Type B pancreatic cell (in vitro differentiated cells): ENCODE measurements around the gene SFT2D2. TPM values are rescaled to one million over a fixed set of nuclear protein-coding genes. Genes with fewer than 3 reads are reported as not detected.
A peak's percentile ranks its signal among the peaks of the same experiment; 100 is the strongest.

Source experiments
- DNase-seq: peaks from one replicate; pipeline ENCODE4 v3.0.0; 2021; ENCODE audit warnings: mixed read lengths; ENCODE audit not compliant: unreplicated experiment; ENCODE audit errors: extremely low spot score
- H3K27ac Mint-ChIP-seq: 2 replicates; pipeline ENCODE4 v1.8.0; 2021; ENCODE audit warnings: mild to moderate bottlenecking, mixed read lengths
- H3K27me3 Mint-ChIP-seq: 2 replicates; pipeline ENCODE4 v1.8.0; 2021; ENCODE audit warnings: mixed read lengths
- H3K36me3 Mint-ChIP-seq: 2 replicates; pipeline ENCODE4 v1.8.0; 2021; ENCODE audit warnings: mixed read lengths
- H3K4me1 Mint-ChIP-seq: one replicate; pipeline ENCODE4 v1.8.0; 2021; ENCODE audit warnings: mixed read lengths; ENCODE audit not compliant: unreplicated experiment
- H3K4me3 Mint-ChIP-seq: 2 replicates; pipeline ENCODE4 v1.8.0; 2021; ENCODE audit warnings: mild to moderate bottlenecking, mixed read lengths
- H3K9me3 Mint-ChIP-seq: 2 replicates; pipeline ENCODE4 v1.8.0; 2021; ENCODE audit warnings: mixed read lengths
- total RNA-seq: library from RNA; stranded (reverse); gene quantifications from 2 replicates; pipeline ENCODE4 v1.2.1, GENCODE V29; 2021; ENCODE audit warnings: low replicate concordance
- TF ChIP-seq, protein P1 (sequence below): fragments of 200-600 bp; sonication (generic); conservative IDR thresholded peaks from 2 replicates; pipeline ENCODE4 v1.5.0; 2021; ENCODE audit warnings: antibody characterized with exemption, mild to moderate bottlenecking

The SFT2D2 gene
- total RNA-seq, 1 donor from 2014 or later: 52.1 TPM

DNA sequence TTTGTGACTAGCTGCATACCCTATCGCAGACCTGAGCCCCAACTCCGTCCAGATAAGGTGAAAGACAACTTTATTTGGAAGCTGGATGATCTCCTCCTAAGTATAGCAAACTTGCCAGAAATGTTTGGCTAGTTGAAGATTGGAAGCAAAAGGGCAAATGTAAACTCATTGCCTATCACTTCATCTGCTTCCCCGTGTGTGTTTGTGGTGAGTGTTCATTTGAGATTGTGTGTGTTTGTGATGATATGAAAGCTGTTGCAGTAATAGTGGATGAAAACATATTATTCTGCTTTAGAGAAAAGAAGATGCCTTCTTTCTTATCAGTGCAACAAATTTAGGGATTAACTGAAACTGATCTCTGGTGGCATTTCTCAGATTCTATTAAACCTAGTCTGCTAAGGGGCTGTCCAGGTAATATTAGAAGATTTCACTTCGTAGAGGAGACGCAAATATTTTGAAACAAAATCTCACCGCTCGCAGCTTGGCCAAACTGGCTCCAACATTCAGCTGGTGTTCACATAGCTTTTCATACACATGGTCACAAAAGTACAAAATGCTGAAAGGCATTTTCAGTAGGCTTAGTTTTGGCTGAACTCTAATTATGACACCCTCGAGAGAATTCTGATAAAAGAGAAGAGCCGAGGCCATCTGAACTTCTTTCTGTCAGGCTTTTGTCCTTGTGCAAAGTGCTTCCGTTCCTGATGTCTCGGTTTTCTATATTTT is 56.0 kb downstream of the SFT2D2 start:
- Mint-ChIP-seq H3K27ac (no peak overlapping the region), H3K36me3 (no peaks in the 10 kb centered on the region), H3K27me3 (no peaks in the 10 kb centered on the region), H3K4me1 (peaks cover 9% of the 10 kb centered on the region), H3K4me3 (no peak overlapping the region), H3K9me3 (peaks cover 8% of the 10 kb centered on the region)
- DNase-seq: no peak
- TF ChIP-seq, protein P1, sequence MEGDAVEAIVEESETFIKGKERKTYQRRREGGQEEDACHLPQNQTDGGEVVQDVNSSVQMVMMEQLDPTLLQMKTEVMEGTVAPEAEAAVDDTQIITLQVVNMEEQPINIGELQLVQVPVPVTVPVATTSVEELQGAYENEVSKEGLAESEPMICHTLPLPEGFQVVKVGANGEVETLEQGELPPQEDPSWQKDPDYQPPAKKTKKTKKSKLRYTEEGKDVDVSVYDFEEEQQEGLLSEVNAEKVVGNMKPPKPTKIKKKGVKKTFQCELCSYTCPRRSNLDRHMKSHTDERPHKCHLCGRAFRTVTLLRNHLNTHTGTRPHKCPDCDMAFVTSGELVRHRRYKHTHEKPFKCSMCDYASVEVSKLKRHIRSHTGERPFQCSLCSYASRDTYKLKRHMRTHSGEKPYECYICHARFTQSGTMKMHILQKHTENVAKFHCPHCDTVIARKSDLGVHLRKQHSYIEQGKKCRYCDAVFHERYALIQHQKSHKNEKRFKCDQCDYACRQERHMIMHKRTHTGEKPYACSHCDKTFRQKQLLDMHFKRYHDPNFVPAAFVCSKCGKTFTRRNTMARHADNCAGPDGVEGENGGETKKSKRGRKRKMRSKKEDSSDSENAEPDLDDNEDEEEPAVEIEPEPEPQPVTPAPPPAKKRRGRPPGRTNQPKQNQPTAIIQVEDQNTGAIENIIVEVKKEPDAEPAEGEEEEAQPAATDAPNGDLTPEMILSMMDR: no peak

DNA sequence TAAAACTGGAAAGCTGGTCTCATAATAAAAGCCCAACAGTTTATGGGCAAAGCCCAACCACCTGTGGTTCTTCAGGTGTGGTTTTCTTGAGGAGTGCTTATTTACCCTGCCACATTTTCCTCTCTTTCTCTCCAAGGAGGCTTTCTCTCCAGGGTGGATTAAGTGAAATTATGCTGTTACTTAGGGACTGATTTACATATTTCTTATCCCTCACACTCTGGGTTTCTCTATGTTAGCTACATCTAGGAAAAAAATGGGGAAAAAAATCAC is 59.7 kb downstream of the SFT2D2 start:
- H3K27ac Mint-ChIP-seq: peak overlapping the region; percentile 8
- no peaks in the 10 kb centered on the region for H3K36me3 Mint-ChIP-seq

DNA sequence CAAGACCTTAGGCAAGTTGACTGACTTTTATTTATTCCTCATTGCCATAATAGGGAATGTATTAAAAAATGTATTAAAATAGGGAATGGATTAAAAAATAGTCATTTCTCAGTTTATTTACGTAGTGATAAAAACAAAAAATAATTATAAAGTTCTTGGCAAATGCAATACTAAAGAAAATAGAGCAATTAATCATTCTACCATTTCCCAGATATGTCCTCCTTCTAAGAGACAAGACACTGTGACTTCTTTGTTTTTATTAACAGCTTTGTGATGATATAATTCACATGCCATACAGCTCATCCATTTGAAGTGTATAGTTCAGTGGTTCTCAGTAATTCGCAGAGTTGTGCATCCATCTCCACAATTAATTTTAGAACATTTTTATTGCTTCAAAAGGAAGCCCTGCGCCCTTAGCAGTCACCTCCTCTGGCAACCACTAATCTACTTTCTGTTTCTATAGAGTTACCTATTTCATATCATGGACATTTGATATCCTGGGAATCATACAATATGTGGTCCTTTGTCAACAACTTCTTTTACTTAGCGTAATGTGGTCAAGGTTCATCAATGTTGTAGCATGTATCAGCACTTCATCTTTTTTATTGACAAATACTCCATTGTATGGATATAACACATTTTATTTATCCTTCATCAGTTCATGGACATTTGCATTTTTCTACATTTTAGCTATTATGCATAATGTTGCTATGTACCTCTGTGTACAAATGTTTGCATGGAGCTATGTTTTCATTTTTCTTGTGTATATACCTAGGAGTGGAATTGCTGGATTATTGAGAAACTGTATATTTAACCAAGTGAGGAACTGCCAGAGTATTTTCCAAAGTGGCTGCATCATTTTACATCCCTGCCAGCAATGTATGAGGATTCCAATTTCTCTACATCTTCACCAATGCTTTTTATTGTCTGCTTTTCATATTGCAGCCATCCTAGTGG is 60.4 kb downstream of the SFT2D2 start:
- Mint-ChIP-seq H3K27me3 (no peaks in the 10 kb centered on the region), H3K27ac (no peak overlapping the region), H3K36me3 (no peaks in the 10 kb centered on the region), H3K9me3 (no peaks in the 10 kb centered on the region), H3K4me1 (peaks cover 12% of the 10 kb centered on the region), H3K4me3 (no peak overlapping the region)
- DNase-seq: no peak
- TF ChIP-seq, protein P1: no peak

More for the DNA sequence above, 59.7 kb downstream of the SFT2D2 start:
- DNase-seq: no peak
- Mint-ChIP-seq H3K4me1 (peaks cover 12% of the 10 kb centered on the region), H3K4me3 (no peak overlapping the region), H3K27me3 (no peaks in the 10 kb centered on the region), H3K9me3 (no peaks in the 10 kb centered on the region)
- TF ChIP-seq, protein P1: no peak

DNA sequence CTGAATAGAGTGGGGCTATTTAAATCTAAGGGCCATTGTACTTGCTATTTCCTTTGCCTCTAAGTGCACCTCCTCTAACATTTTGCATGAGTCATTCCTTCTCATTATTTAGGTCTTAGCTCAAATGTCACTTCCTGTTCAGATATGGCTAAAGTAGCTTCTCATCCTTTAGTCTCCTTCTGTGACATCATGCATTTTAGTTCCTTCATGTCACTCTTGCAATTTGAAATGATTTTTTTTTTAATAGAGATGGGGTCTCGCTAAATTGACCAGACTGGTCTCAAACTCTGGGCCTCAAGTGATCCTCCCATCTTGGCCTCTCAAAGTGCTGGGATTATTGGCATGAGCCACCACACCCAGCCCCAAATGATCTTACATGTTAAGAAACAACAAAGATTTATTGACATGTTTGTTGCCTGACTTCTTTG is 61.4 kb downstream of the SFT2D2 start:
- Mint-ChIP-seq H3K4me3 (no peak overlapping the region), H3K27ac (no peak overlapping the region), H3K9me3 (no peaks in the 10 kb centered on the region), H3K27me3 (no peaks in the 10 kb centered on the region), H3K4me1 (peaks cover 12% of the 10 kb centered on the region), H3K36me3 (no peaks in the 10 kb centered on the region)
- TF ChIP-seq, protein P1: no peak
- no peak for DNase-seq

DNA sequence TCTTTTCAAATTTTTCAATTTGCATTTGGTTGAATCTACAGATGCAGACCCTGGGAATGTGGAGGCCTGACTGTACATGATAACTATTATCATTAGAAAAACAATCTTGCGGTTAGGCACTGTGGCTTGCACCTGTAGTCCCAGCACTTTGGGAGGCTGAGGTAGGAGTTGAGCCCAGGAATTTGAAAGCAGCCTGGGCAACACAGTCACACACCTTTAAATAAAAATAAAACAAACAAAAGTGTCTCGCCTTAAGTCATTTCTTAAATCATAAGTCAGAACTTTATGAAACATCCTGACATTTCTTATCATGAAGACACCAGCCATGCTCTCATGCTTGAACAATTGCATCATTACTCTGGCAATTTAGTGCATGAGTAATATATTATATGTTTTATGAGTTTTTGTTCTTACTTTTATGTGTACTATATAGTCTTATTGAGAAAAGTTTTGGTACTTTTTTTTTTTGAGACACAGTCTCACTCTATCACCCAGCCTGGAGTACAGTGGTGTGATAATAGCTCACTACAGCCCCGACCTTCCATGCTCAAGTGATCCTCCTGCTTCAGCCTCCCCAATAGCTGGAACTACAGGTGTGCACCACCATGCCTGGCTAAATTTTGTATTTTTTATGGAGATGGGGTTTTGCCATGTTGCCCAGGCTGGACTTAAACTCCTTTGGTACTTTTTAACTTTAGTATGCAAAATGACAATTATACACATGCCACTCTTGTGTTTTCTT is 62.7 kb downstream of the SFT2D2 start:
- H3K27me3 Mint-ChIP-seq: no peaks in the 10 kb centered on the region
- no peaks in the 10 kb centered on the region for H3K36me3 Mint-ChIP-seq
- H3K4me1 Mint-ChIP-seq: peaks cover 12% of the 10 kb centered on the region
- TF ChIP-seq, protein P1: no peak
- DNase-seq: no peak
- no peaks in the 10 kb centered on the region for H3K9me3 Mint-ChIP-seq
- no peak overlapping the region for H3K27ac Mint-ChIP-seq
- H3K4me3 Mint-ChIP-seq: no peak overlapping the region
